HG02798 (cell line): Measurements from ENCODE around the gene MTPN.
A peak's percentile ranks its signal among the peaks of the same experiment; 100 is the strongest.

Source experiments
- ATAC-seq: cut with Tn5 transposase; IDR thresholded peaks from one replicate; pipeline ENCODE4 v1.9.1; 2021; ENCODE audit warnings: mild to moderate bottlenecking; ENCODE audit not compliant: unreplicated experiment, poor library complexity

Gene MTPN

DNA sequence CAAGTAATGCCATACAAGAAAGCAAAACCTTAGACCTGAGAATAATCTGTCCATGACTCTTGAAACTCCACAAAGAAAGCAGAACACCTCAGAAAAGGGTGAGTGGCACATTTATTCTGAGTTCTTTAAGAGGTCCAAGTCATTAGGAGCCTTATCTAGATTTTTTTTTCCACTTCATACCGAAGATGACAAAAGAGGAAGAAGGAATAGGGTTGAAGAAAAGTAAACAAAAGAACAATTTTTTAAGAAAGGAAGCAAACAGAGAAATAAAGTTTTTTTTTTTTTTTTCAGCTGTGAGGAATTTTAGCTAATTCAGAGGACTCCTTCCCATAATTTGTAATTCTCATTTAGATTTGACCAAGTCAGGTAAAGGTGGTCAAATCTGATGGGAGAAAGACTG is 13.1 kb upstream of the MTPN start:
- no peak for ATAC-seq

GRCh38 chr7:135981958-135982646 is 4.9 kb upstream of the MTPN start:
- ATAC-seq: no peak

DNA sequence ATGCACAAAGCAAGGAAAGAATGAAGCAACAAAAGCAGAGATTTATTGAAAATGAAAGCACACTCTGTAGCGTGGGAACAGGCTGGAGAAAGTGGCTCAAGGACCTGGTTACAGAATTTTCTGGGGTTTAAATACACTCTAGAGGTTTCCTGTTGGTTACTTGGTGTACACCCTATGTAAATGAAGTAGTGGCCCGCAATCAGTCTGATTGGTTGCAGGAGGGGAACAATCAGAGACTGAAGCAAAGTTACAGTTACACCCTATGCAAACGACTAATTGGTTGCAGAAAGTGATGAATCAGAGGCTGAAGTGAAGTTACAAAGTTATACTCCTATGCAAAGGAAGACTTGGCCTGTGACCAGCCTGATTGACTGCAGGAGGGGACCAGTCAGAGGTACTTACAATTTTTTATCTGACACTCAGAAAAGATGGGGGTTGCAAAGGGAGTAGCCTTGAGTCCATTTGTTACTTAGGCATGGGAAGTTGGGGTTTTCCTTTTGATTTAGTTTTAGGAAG is 3.6 kb upstream of the MTPN start:
- peak; percentile 81 for ATAC-seq

GRCh38 chr7:135980012-135980551 is 2.9 kb upstream of the MTPN start:
- no peak for ATAC-seq

GRCh38 chr7:135979471-135980011 is 2.4 kb upstream of the MTPN start:
- no peak for ATAC-seq

GRCh38 chr7:135978624-135979023 is 1.5 kb upstream of the MTPN start:
- ATAC-seq: no peak

- ATAC-seq: no peak
These were observed 545 bp upstream of the MTPN start for GRCh38 chr7:135977742-135978066.

DNA sequence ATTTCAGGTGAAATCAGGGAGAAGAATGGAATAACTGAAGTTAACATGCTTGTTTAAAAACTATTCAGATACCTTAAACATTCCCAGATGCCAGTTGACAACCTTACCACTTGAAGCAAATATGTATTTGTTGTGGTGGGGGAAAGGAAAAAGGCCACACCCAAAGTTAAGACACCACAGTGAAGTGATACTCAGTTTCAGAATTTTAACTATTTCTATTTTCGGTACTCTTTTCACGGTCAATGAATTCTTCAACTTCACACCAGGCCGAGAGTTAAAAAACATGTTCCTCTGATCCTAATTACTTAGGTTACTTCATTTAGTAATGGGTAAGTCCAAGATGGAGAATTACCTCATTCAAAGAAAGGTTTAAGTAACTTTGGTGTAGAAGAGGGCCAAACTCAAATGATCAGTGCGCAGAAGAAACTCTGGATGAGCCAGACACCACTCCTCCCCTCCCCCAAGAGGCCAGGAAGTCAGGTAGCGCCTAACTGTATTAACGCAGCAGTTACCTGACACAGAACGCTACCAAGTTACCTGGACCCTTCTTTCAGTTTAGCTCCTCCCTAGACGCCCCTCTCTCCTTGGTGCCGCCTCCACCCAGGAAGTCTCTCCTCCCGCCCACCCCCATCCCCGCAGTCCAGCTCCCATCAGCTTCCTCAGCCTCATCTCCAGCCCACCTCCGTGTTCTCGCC is 700 bp downstream of the MTPN start:
- ATAC-seq: no peak

DNA sequence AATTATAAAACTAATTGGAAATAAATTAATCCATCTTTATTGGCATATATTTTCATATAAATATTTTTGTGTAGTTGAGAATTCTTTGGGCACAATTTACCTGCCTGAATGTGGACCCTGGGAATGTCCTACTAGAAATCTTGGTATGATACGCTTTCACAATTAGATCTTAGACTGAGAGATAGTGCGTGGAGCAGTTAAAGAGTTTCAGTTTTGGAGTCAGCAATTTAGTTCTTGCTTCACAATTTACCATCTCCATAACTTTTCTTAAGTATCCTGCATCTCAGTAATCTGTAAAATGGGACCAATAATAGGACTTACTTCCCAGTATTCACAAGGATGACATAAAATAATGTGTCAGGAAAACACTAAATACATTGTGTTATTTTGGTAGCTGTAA is 2.0 kb downstream of the MTPN start:
- ATAC-seq: no peak

DNA sequence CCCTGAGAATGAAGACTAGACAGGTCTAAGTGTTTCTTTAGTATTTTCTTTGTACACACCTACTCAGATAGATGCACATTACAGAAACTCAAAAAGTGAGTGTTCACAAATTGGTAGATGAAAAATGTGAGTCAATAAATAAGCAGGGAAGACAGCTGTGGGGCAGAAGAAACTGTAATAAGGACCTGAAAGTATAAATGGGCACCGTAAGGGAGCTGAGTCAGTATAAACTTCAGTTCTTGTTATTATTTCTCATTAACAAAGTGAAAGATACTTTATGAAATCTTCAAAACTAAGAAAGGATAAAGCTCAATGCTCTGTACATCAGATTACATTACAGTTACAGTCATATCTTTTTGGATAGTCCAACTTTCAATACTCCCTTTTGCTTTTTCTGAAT is 2.5 kb downstream of the MTPN start:
- ATAC-seq: no peak

- no peak for ATAC-seq
These were observed 5.8 kb downstream of the MTPN start for GRCh38 chr7:135971366-135971725.

DNA sequence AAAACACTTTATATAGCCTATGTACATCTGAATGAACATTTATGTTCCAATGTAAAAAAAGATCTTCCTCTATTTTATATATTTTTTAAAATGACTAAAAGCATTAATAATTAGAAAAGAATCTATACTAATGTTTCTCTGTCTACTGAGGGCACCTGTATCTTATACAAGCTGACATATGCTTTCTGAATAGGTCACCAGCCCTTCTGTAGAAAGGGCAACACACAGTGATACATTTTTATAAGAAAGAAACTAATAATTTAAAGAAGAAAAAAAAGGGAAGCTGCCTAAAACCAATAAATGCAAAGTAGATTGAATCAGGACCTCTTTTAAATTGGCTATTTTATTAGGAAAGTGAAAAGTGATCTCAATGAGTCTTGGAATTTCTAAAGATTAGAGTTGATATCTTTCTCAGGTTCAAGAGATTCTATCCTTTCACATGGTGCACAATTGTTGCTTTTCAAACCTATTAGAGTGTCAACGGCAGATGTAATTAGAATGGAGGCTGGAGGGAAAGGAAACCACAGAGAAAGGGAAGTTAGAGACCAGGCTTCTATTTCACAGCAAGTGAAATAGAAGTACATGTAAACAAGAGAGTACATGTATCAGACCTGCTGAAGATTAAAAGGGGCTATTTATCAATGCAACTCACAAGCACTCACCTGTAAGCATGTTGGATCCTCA is 6.3 kb downstream of the MTPN start:
- peak; percentile 74 for ATAC-seq

DNA sequence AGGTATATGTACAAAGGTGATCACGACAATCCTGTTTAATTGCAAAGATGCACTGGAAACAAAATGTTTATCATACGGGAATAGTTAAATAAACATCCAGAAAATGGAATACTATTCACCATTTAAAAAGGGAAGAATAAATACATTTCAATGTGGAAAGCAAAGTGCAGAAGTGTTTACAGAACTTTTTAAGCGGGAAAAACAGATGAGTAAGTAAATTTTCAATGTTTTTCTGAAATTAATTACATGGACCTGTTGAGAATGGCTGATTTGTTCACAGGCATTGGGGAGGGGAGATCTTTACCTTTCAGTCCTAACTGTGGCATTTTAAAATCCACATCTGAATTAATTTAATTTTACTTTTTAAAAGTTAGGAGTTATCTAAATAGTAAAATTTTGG is 7.1 kb downstream of the MTPN start:
- ATAC-seq: no peak

GRCh38 chr7:135966341-135967043 is 10.7 kb downstream of the MTPN start:
- ATAC-seq: no peak

GRCh38 chr7:135965602-135966001 is 11.6 kb downstream of the MTPN start:
- peak; percentile 74 for ATAC-seq

- no peak for ATAC-seq
These were observed 12.4 kb downstream of the MTPN start for GRCh38 chr7:135964791-135965190.

DNA sequence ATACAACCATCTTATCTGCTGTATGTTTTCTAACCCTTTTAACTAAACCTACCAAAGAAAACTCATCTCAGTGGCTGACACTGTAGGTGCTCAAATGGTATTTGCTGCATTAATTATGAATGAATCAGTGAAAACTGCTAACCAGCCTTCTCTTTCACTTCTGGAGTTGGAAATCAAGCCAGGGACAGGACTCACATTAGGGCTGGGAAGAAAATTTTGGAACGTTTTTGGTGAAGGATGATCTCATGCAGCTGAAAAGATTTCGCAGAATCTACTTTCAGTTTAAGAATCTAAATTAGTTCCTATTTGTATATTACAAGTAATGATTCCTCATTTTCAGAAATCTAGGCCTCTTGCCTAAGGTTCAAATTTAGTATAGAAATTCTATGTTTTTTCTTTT is 12.9 kb downstream of the MTPN start:
- no peak for ATAC-seq

DNA sequence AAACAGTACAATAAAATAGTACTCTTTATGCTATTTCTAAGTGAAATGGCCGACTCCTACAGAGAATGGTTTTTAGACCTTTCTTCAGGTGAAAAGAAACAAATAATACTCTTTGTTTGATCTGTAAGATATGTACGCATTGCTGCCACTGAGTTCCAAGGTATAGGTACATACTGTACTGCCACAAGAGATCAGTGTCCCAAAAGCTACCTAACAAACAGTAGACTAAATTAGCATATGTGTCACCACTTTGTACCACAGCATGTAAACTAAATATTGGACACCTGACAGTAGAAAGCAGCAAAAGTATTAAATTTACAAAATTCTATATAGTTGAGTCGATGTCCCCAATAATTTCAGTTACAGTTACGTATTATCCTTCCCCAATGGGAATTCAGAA is 14.4 kb downstream of the MTPN start:
- no peak for ATAC-seq

DNA sequence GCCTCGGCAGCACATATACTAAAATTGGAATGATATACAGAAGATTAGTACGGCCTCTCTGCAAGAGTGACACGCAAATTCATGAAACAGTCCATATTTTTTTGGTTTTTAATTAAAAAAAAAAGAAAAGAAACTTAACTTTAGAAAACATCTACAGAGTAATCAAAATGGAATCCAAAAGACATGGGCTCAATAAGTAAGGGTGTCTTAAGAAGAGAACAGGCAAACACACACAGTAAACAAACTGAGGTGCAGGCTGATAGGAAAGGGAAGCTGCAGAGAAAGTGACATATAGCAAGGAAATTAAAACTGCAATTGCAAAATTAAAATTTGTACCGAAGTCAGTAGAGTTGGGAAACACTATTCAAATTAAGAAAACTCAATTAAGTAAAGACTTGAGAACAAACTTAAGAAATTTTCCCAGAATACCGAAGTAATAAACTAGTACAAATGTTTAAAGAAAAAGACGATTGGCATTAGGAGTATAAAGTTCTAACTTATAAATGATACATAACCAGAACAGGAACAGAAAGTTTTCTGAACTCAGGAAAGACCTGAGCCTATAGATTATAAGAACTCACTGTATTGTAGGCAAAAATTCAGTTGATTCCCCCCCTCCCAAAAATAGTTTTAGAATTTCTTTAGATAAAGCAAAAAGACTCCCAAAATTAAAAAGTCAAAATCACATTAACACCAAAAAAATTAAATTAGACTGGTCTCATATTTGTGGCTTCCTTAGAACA is 16.3 kb downstream of the MTPN start:
- ATAC-seq: no peak
